ENCODE data around the gene RUFY3.
A peak's percentile ranks its signal among the peaks of the same experiment; 100 is the strongest.
"Not testable (repeated sequence)": the region's sequence is repeated elsewhere in the genome, so short reads cannot be mapped to it uniquely, and the experiment has no call there.

The RUFY3 gene

DNA sequence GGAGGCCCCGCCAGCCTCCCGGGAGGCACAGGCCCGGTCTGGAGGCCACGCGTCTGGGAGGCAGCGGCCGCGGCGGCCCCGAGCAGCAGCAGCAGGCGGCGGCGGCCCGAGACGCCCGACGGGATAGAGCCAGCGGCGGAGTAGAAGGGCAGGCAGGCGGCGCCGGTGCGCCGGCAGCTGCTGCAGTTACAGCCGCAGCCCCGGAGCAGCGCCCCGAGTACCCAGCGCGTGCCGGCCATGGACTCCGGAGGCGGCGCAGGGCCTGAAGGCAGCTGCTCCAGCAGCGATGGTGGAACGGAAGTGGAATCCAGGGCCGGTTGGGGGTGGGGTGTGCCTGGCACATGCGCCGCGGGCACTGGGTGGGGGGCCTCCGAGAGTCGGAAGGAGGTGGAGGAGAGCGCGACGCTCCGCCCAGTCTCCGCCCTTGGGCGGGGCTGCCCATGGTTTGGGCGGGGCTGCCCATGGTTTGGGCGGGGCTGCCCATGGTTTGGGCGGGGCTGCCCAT, 117.9 kb downstream of the RUFY3 start, which contains the start of gene GRSF1:
Gene GRSF1, minus strand, starts transcription at position 302 of the 505 bp plus-strand sequence. Its CDS starts 63 bp downstream, at position 239.
- peak; percentile 91 to 92 for DNase-seq (ENCODE audit: low read depth in 2 of 2)

DNA sequence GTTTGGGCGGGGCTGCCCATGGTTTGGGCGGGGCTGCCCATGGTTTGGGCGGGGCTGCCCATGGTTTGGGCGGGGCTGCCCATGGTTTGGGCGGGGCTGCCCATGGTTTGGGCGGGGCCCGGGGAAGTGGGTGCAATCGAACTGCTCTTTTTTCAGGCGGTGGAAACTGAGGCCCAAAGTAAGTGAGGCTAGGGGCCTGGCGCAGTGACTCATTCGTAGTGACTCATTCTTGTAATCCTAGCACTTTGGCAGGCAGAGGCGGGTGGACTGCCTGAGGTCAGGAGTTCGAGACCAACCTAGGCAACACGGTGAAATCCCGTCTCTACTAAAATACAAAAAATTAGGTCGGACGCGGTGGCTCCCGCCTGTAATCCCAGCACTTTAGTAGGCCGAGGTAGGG, 118.4 kb downstream of the RUFY3 start:
- peak; percentile 69 for DNase-seq (ENCODE audit: low read depth in 2 of 2)

DNA sequence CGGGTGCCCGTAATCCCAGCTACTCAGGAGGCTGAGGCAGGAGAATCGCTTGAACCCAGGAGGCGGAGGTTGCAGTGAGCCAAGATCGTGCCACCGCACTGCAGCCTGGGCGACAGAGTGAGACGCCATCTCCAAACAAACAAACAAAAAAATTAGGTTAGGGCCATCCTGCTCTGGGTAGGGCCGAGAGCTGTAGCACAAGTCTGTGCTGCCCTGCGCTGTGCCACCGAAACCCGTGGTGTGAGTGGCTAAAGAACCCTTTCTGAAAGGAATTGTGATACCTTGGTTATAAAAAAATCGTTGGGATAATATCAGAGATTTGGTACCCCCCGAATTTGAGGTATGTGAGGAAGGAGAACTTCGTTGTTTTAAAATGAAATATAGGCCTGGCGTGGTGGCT, 118.9 kb downstream of the RUFY3 start:
- not testable (repeated sequence) for DNase-seq (ENCODE audit: low read depth in 2 of 2)

DNA sequence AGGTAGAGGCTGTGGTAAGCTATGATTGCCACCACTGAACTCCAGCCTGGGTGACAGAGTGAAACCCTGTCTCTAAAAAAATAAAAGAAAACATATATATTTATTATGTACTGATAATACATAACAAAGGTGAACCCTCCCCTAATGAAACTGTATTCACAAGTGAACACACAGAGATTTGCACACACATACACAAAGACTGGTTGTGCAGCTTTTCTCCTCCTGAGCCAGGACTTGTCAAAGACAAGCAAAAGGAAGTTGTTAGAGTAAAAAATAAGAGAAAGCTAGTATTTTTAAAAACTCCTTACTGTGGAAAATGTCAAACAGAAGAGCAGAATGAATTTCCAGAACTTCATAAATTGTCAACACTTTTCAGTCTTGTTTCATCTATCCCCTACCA, 119.4 kb downstream of the RUFY3 start:
- no peak for DNase-seq (ENCODE audit: low read depth in 2 of 2)

DNA sequence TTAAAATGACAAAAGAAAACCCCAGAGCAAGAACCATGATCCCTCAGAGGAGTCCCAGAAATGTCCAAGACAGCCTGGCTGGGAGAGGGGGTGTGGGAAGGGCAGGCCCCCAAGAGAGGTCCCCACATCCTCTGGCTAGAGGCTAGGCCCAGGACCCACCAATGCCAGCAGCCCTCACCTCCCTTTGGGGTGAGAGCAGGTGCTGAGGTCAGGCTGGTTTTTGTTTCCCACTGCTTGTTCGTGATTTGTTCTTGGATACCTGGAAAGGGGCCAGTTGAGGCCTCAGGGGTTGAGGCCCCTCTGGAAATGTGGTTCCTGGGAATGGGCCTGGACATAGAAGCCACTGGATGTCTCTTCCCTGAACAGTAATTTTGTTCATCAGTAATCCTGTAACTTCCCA, 120.2 kb downstream of the RUFY3 start:
- DNase-seq (ENCODE audit: low read depth in 2 of 2) = no peak

DNA sequence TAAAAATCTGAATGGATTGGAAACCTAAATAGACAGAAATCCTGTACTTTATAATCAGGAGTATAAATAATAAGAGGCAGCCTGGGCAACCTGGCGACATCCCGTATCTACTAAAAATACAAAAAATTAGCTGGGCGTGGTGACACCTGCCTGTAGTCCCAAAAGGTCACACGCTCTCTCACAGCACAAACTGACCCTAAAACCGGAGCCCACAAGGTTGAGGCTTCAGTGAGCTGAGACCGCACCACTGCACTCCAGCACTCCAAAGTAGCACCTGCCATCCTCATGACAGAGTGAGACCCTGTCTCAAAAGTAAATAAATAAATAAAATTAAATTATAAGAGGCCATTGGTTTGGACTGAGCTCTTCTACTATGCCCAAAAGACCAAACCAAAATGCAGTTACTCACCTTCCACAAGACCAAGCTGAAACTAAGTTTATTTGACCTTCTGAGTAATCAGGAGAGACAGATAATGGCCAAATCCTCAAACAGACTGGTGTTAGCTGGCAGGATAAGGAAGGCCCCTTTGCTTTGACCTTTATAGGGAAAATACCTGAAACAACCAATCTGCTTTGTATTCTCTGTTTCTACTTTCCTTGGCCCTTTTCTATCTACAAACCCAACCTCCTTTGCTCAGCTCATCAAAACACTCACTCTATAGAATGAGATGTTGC, 121.1 kb downstream of the RUFY3 start:
- no peak for DNase-seq (ENCODE audit: low read depth in 2 of 2)

DNA sequence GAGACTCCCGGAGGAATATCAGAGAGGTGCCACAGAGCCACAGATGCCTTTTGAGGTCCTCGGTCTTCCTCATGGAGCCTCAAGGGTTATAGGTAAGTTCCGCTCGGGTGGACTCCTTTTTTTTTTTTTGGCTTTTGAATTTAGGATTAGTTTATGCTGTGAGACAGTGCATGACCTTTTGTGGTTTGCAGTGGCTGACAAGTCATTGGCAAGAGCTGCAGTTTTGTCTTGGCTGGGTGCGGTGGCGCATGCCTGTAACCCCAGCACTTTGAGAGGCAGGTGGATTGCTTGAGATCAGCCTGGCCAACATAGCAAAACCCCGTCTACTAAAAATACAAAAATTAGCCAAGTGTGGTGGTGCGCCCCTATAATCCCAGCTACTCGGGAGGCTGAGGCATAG, 122.4 kb downstream of the RUFY3 start:
- DNase-seq (ENCODE audit: low read depth in 2 of 2) = no peak

DNA sequence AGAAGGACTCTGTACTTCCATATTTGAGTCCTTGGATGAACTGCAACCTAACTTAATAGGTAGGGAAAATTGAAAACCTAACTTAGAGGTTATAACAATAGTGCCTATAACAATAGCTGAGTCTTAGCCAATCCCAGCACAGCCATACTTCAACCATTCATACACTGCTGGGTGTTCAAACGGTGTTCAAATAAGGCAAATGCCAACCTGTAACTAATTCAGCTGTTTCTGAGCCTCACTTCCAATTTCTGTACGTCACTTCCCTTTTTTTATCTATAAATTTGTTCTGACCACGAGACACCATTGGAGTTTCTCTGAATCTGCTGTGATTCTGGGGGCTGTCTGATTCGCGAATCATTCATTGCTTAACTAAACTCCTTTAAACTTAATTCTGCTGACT, 127.5 kb downstream of the RUFY3 start:
- no peak for DNase-seq (ENCODE audit: low read depth in 2 of 2)

DNA sequence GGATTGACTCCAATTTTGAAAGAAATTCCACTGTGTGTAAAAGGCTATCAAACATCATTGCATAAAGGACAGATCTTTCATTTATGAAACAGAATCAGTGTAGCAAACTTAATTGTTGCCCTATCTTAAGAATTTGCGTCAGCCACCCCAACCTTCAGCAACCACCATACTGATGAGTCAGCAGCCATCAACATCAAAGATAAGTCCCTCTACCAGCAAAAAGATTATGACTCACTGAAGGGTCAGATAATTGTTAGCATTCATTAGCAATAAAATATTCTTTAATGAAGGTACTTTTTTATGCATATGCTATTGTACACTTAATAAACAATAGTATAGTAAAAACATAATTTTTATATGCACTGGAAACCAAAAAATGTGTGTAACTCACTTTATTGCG, 133.7 kb downstream of the RUFY3 start:
- no peak for DNase-seq (ENCODE audit: low read depth in 2 of 2)

Measured in stimulated activated CD4-positive, alpha-beta T cell treated with anti-CD3 and anti-CD28 coated beads, Interleukin-15, amount 100 ng/mL, for 48 hours (primary cell).